ENCODE data around the gene ANAPC5. TPM values are rescaled to one million over a fixed set of nuclear protein-coding genes. Genes with fewer than 3 reads are reported as not detected.

The ANAPC5 gene
- total RNA-seq, 4 donors from 2014 or later, result 70.9 to 81.8 (median 75.5) TPM

DNA sequence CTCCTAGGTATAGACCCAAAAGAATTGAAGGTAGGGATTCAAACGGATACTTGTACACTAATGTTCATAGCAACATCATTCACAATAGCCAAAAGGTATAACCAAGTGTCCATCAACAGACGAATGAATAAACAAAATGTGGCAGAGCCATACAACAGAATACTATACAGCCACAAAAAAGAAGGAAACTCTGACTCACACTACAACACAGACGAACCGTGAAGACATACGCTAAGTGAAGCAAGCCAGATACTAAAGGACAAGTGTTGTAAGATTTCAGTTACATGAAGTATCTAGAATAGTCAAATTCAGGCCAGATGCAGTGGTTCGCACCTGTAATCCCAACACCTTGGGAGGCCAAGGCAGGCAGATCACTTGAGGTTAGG lies 74.8 kb downstream of the ANAPC5 start:
- intact Hi-C loops (cut with DNase I), result no loop called here
- no peak for DNase-seq (ENCODE audit: extremely low spot score)
- Histone ChIP-seq H3K4me1 (peaks cover 18 to 37% (median 24%) of the 10 kb centered on the region in 4 donors), H3K27me3 (no peaks in the 10 kb centered on the region), H3K4me3 (no peak overlapping the region), H3K27ac (replicated peaks in 1 of 4) (no peak overlapping the region), H3K36me3 (peaks cover 0 to 31% (median 20%) of the 10 kb centered on the region in 4 donors), H3K9me3 (no peaks in the 10 kb centered on the region)
- WGBS, result 82% methylated on average over 6 of the region's 6 CpGs
- TF ChIP-seq POLR2AphosphoS5 (IDR thresholded peaks at IDR 0.05), result no peak
- no peak for TF ChIP-seq POLR2A (IDR thresholded peaks at IDR 0.05; ENCODE audit: low read depth)
- TF ChIP-seq EP300 (IDR thresholded peaks at IDR 0.05), result no peak
- TF ChIP-seq, protein P1, sequence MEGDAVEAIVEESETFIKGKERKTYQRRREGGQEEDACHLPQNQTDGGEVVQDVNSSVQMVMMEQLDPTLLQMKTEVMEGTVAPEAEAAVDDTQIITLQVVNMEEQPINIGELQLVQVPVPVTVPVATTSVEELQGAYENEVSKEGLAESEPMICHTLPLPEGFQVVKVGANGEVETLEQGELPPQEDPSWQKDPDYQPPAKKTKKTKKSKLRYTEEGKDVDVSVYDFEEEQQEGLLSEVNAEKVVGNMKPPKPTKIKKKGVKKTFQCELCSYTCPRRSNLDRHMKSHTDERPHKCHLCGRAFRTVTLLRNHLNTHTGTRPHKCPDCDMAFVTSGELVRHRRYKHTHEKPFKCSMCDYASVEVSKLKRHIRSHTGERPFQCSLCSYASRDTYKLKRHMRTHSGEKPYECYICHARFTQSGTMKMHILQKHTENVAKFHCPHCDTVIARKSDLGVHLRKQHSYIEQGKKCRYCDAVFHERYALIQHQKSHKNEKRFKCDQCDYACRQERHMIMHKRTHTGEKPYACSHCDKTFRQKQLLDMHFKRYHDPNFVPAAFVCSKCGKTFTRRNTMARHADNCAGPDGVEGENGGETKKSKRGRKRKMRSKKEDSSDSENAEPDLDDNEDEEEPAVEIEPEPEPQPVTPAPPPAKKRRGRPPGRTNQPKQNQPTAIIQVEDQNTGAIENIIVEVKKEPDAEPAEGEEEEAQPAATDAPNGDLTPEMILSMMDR (IDR thresholded peaks at IDR 0.05), result no peak

GRCh38 chr12:121274036-121274763 lies 78.0 kb downstream of the ANAPC5 start:
- DNase-seq (ENCODE audit: extremely low spot score), result no peak
- Histone ChIP-seq H3K27me3 (no peaks in the 10 kb centered on the region), H3K4me1 (peaks cover 8 to 21% (median 10%) of the 10 kb centered on the region in 4 donors), H3K27ac (replicated peaks in 1 of 4) (no peak overlapping the region), H3K36me3 (peaks cover 3 to 47% (median 42%) of the 10 kb centered on the region in 4 donors), H3K4me3 (no peak overlapping the region), H3K9me3 (no peaks in the 10 kb centered on the region)
- intact Hi-C loops (cut with DNase I), result no loop called here
- TF ChIP-seq POLR2A (IDR thresholded peaks at IDR 0.05; ENCODE audit: low read depth) (no peak), EP300 (IDR thresholded peaks at IDR 0.05) (no peak), POLR2AphosphoS5 (IDR thresholded peaks at IDR 0.05) (no peak)
- TF ChIP-seq, protein P1 (IDR thresholded peaks at IDR 0.05), result no peak
- 92% methylated on average over 10 of the region's 35 CpGs for WGBS

DNA sequence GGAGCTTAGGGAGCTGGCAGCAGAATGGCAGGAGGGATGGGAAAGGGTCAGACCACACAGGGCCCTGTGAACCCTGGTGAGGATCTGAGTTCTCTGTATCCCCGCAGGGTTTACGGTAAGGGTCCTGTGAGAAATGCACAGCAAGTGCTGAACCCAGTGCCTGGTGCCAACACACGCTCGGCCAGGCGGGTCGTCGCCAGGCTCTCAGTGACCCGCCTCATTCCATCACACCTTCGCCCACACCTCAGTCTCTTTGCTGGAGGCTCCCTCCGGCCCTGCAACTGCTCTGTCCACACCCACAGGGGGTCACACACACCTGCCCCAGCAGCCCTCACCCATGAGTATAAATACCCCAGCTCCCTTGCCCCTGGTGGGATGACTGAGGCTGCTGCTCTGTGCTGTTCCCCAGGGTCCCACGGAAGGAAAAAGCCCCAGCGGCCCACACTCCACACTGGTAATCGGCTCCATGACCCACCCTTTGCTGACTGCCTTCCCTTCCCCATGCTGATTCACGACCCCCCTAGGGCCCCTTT lies 78.8 kb downstream of the ANAPC5 start:
- no peak for DNase-seq (ENCODE audit: extremely low spot score)
- intact Hi-C loops (cut with DNase I), result no loop called here

GRCh38 chr12:121267822-121268221 lies 84.4 kb downstream of the ANAPC5 start:
- no peak for TF ChIP-seq EP300 (IDR thresholded peaks at IDR 0.05)
- no peak for TF ChIP-seq POLR2A (IDR thresholded peaks at IDR 0.05; ENCODE audit: low read depth)
- TF ChIP-seq, protein P1 (IDR thresholded peaks at IDR 0.05), result no peak
- no peak for TF ChIP-seq POLR2AphosphoS5 (IDR thresholded peaks at IDR 0.05)
- intact Hi-C loops (cut with DNase I), result no loop called here
- Histone ChIP-seq H3K4me3 (no peak overlapping the region), H3K27ac (replicated peaks in 1 of 4) (no peak overlapping the region), H3K36me3 (peaks cover 25 to 90% (median 72%) of the 10 kb centered on the region in 4 donors), H3K4me1 (no peaks in the 10 kb centered on the region), H3K9me3 (no peaks in the 10 kb centered on the region), H3K27me3 (no peaks in the 10 kb centered on the region)
- WGBS, result 100% methylated on average over 1 of the region's 1 CpG
- DNase-seq (ENCODE audit: extremely low spot score), result no peak

More for the DNA sequence above, 78.8 kb downstream of the ANAPC5 start:
- Histone ChIP-seq H3K36me3 (peaks cover 10 to 55% (median 50%) of the 10 kb centered on the region in 4 donors), H3K4me3 (no peak overlapping the region), H3K27me3 (no peaks in the 10 kb centered on the region), H3K4me1 (peaks cover under 1 to 13% (median 2%) of the 10 kb centered on the region in 4 donors), H3K27ac (replicated peaks in 1 of 4) (no peak overlapping the region), H3K9me3 (no peaks in the 10 kb centered on the region)
- TF ChIP-seq, protein P1 (IDR thresholded peaks at IDR 0.05), result no peak
- TF ChIP-seq POLR2A (IDR thresholded peaks at IDR 0.05; ENCODE audit: low read depth) (no peak), POLR2AphosphoS5 (IDR thresholded peaks at IDR 0.05) (no peak), EP300 (IDR thresholded peaks at IDR 0.05) (no peak)
- WGBS, result 98% methylated on average over 14 of the region's 14 CpGs

Measured in esophagus muscularis mucosa (tissue), 4 donors.